SIG-M5 treated with dmso at 0.1 percent for 504 hours (cell line): Measurements from ENCODE around the gene KRT73.

Experiments
- DNase-seq: peaks from one replicate; lab custom pipeline; 2025; ENCODE audit not compliant: unreplicated experiment; lab: John Stamatoyannopoulos, UW

Gene KRT73

DNA sequence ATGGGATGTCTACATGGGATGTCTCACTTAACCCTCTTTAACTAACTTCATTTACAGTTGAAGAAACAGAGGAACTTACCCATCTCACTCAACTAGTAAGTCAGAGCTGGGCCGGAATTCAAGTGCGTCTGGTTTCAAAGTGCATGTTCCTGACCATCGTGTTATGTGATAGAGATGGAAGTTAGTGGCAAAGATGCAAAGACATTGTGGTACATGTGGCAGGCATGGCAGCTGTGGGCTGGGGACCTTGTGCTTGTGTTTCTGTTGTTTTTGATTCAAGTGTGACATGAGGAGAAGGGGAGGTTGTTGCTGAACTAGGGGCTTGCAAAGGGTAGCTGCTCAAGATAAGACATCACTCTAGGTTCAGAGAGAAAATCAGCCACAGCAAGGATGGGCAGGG, 42.4 kb downstream of the KRT73 start:
- no peak for DNase-seq

DNA sequence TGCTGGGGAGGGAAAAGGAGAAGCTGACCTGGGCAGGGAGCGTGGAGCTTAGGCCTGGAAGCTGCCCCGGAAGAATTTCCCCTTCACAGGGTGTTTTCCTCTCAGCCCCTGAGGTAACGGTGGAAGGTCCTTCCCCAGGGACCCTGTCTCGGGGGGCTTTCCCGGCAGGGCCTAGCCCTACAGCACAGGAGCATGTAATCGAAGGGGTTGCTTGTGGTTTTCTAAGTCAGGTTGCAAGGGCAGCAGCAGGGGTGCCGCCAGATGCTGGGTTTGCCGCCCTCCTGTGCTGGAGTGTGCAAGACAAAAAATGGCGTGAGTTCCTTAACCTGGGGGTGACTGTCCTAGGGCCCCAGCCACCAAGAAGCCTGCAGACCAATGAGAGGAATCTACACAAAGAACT, 43.1 kb downstream of the KRT73 start:
- no peak for DNase-seq

DNA sequence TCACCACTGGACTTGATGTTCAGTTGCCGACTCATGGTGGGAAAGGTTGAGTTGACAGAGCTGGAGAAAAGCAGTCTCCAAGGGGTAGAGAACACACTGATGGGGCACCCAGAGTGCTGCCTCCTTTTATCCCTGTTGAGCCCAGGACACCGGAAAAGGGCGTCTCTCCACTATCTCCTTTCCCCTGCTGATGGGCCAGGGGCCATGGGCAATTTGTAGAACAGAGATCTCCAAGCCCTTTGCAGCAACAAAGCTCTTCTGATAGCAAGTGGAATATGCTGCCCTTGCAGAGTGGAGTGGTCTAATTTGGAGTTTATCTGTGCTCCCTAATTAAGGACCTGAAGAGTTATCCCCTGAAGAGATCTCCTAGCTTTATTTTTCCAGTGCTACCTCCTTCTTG, 44.6 kb downstream of the KRT73 start, which contains the start of gene KRT74:
TSS of gene KRT74 (minus strand) at position 101 of the 400 bp plus-strand sequence. CDS start at position 35, 66 bp downstream.
- DNase-seq = no peak

DNA sequence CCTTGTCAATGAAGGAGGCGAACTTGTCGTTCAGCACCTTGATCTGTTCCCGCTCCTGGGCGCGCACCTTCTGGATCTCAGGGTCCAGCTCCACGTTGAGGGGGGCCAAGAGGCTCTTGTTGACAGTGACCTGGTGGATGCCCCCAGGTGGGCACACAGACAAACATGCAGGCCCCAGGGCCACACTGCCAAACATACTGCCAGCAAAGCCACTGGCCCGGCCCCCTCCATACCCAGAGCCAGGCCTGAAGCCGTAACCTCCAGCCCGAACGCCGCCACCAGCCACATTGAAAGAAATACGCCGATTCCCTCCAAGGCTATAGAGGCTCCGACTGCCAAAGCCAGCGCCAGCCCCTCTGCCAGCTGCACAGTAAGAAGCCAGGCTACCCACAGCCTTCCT, 45.1 kb downstream of the KRT73 start:
- no peak for DNase-seq

DNA sequence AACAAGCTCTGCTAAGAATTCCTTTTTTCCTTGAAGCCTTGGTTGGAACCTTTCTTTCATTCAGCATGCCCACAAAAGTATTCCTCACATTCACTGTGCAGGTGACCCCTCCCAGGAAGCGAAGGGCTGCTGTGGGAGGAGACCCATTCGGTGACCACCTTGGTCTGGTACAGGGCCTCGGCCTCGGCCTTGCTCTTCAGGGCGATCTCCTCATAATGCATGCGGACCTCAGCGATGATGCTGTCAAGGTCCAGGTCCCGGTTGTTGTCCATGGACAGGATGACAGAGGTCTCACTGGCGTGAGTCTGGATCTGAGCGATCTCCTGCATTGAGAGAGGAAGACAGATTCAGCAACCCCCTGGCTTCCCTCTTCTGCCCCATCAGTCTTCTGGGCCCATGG, 47.8 kb downstream of the KRT73 start:
- no peak for DNase-seq

DNA sequence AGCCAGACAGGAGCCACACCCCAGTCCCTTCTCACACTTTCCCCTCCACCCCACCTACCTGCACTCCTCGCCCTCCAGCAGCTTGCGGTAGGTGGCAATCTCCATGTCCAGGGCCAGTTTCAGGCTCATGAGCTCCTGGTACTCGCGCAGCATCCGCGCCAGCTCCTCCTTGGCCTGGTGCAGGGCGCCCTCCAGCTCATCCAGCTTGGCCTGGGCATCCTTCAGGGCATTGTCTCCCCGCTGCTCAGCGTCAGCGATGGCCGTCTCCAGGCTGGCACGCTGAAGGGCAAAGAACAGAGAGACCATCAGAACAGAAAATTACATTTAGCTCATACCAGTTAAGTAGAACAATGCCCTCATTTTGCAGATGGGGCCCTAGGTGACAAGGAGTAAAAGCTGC, 50.2 kb downstream of the KRT73 start:
- DNase-seq = no peak

DNA sequence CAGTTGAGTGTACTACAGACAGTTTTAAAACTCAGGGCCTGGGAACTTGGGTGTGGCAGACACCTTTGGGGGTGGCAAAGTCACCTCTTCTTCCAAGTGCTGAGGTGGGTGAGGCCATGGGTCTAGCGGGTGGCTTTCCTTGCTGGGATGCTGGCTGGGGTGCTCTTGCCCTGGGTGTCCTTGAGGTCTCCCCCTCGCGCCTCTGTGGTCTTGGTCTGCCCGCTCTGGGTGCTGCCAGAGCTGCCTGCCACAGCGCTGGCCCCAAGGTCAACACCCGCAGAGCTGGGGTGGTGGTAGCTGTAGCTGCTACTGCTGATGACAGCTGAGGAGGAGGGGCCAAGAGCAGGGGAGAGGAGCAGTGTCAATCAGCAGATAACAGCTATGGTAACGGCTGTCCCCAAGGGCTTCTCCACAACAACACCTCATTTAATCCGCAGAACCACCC, 51.5 kb downstream of the KRT73 start:
- no peak for DNase-seq

DNA sequence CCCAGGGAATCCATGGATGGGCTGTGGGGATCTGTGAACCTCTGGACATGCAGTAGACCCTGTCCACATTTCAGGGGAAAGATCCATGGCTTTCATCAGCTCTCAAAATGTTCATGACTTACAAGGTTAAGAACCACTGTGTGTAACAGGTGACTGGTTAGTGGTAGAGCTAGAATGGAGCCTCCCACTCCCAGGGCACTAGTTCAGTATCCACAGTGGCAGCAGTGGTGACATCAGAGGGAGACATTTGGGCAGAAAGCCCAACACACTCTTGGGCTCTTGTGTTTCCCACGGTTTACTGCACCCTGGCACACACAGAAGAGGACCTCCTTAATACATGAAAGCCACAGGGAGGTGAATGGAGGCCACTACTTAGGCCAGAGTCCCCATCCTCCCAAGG, 53.8 kb downstream of the KRT73 start:
- DNase-seq = no peak

DNA sequence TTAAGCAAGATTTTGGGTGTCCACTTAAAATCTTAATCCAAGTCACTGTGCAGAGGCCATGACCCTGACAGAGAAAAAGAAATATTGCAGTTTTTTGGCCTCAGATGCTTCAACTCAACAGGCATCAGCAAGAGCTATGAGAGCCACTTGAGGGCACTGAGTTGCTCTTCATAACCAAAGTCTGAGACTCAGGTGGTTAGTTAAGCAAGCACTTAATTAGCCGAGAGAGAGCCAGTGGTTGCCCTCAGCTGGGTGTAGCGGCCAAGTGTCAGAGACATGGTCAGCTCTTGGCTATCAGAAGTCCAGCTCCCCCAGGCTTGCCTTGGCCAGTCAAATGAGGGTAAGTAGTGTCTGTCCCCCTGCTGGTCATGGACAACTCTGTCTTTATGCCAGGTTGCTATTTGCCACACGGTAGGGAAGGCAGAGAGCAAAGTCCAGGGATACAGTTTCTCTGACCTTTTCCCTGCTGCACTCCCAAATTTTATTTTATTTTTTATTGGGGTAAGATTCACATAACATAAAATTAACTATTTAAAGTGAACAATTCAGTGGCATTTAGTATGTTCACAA, 56.4 kb downstream of the KRT73 start:
- DNase-seq = no peak

DNA sequence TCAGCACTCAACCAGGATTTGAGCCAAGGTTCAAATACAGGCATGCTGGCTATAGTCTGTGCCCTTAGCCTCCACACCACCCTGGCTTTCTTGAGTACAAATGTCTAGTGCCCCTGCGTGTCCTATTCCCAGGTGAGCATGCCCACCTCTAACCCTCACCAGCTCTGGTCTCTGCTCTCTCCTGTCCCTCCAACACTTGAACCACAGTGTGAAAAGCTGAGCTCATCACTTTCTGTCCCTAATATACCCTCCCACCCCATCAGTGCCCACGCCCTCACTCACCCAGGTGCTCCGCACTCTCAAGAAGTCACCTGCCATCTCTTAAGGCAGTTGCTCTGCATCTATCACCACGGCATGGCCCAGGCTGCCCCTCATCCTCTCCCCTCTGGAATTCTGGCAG, 58.4 kb downstream of the KRT73 start:
- DNase-seq = no peak

DNA sequence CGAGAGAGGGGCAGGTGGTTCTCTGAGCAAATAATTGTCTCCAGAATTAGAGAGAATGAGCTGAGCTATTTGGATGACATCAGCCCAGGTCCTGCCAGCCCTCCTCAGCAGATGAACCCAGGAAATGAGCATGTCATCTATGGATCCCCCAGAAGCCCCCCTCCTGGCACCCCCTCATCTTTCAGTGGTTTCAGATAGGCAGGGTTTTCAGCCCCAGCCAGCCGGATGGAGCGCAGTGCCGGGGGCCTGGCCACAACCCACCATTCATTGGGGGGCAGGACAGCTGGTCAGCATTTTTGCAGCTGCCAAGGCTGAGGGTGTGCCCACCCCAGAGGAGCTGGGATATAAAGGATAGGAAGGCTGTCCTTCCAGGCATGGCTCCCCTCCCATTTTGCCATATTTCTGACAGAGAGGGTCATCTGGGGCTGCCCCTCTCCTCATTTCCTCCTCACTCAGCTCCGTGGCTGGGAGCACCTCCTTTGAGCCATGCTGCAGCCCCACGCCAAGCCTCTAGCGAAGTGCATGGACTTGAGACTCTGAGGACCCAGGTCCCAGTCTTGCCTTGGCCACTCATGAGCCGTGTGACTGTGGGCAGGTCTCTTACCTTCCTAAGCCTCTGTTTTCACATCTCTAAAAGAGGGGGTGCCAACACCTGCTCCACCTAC, 59.4 kb downstream of the KRT73 start:
- DNase-seq = no peak
